Left forelimb (tissue), 1 donor: ENCODE measurements around the gene DPYSL5.

ENCODE experiments used
- DNase-seq: peaks from one replicate; pipeline ENCODE4 v3.0.0-alpha.2; 2018; ENCODE audit warnings: low spot score

Gene DPYSL5

DNA sequence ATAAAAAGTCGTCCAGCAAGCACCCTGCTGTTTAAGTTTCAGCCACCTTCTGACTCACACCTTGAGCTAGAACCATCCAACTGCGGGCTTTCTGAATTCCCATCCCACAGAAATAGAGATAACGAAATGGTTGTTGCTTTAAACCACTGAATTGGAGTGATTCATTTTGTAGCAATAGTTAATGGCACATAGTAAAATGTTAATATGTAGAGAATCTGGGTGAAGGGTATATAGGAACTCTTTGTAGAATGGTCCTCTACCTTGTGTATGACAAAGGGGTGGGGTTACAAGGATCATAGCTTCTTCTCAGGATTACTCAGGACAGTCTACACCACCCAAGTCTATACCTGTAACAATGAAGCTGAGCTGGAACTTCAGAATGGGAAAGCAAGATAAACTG lies 120.1 kb downstream of the DPYSL5 start:
- no peak for DNase-seq

DNA sequence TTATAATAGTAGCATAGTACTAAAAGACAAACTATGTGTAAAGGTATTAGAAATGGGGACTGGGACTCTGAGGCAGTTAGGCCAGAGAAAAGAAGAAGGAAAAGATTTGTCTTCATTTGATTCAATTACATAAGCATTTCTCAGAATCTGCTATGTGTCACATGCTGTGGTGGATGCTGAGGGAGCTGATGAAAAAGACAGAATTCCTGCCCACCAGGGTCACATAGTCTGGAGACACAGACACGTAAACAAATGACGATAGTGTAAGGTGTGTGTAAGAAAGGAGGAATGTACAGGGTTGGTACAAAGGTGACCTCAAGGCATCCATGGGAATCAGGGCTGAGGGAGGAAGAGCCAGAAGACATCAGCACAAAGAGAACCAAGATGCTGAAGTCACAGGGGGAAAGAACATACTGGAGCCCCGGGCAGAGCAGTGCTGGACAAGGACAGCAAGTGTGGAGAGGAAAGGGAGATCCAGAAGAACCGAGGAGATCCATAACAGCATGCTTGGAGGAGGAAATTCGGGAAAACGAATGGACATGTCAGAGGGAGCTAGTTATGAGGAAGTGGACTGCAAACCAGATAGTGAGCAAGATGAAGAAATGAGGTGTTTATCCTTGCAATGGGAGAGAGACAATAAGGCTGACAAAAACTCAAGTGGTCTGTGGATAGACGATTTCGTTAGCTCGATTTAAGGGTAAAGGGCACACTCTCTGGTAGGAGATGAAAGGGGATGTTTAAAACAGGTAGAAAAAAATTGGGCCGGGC lies 121.3 kb downstream of the DPYSL5 start:
- DNase-seq = no peak

GRCh38 chr2:26970244-26970927 lies 122.5 kb downstream of the DPYSL5 start, which contains the start of gene MAPRE3:
Gene MAPRE3, plus strand, starts transcription at chr2:26970637. Its CDS starts 51,582 bp downstream, at chr2:27022219.
- DNase-seq = peak; percentile 87

DNA sequence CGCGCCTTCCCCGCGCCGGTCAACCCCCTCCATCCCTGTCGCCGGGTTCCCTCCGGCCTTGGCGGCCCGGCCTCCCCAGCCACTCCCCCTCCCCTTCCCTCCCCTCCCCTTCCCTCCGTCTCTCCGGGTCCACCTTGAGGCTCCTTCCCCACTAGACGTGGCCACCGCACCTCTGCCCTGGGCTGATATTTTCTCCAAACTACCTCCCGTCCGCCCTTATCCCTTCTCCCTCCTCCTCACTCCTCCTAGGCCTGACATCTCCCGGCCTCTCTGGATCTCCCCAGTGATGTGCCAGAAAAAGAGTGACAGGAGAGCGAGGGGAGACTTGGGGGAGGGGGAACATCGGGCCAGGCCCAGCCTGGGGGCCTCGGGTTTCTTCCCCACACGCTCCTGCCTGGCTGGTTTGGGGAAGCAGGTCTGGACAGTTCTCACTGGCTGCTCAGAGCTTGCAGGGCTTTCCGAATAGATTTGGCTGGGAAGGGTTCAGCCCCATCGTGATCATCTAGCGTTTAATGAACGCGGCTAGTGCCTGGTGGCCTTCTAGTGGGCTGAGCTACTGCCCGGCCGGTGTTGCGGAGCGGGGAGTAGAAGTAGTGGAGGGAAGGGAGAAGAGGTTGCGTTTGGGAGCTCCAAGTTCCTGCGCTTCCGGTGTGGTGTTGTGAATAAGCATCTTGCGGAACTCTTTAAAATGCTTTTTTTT lies 123.1 kb downstream of the DPYSL5 start:
- DNase-seq = no peak

DNA sequence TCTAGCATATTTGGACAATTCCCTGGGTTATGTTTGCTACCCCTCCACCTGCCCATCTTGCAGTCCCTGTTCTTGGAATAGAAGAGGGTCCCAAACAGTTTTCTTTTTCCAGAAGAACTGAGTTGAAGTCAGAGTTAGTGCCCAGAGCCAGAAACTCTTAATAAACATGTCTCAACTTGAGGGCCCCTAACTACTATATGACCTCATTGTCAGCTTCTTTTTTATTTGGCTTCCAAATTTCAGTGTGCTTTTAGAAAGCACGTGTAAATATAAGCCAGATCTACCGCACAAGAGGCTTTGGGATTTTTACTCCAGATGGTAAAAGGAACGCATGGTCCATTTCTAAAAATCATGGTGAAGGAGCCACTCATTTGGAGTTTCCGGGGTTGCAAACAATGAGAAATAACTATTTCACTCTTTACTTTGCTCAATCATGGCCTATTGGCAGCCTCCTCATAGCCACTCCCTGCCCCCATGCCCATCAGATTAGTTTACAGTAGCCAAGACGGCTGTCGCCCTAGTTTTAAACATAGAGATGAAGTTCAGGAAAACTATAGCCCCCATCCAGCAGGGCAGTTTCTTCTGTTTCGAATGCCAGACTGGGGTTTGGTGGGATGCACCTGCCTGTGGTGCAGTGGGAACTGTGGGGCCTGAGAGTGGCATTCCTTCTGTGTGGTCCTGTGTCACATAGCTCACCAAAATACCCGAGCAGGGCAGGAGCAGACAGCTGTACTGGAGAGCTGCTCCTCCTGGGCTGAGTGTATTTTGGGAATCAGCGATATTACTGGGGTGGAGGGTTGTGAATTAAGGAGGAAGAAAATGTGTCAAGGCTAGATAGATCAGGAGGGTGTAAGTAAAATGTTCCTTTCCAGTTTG lies 124.2 kb downstream of the DPYSL5 start:
- DNase-seq = no peak

DNA sequence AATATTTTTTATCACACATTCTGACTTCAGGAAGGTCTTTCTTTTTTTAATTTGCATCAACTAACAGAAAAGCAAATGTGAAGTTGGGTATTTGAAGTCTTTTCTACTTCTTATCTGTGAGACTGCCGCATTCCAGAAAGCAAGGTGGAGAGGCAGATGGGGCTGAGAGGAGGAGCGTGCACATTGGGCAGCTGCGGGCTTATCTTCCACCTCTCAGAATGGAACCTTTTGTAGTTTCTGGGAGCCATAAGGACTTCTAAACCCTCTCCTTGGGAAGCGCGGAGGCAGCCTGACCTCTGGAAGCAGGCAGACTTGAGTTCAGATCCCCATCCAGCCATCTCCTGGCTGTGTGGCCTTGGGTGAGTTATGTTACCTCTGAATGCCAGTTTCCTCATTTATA lies 126.4 kb downstream of the DPYSL5 start:
- DNase-seq = no peak

DNA sequence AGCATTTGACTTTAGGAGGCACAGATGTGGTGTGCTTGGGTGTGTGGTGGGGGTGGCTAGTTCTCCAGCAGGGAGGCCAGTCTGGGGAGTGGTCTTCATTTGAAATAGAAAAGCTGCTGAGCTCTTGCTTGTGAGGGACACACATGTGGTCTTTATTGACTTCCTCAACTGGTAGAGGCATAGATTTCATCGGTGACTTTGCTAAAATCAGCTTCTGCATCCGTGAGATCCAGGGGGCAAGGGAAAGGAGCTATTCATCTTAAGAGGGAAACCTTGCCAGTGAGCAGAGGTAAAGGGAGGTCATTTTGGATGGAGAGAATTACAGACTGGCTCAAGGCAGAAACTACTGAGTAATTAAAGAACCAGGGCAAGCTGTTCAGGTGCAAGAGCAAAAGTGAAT lies 127.2 kb downstream of the DPYSL5 start:
- no peak for DNase-seq

DNA sequence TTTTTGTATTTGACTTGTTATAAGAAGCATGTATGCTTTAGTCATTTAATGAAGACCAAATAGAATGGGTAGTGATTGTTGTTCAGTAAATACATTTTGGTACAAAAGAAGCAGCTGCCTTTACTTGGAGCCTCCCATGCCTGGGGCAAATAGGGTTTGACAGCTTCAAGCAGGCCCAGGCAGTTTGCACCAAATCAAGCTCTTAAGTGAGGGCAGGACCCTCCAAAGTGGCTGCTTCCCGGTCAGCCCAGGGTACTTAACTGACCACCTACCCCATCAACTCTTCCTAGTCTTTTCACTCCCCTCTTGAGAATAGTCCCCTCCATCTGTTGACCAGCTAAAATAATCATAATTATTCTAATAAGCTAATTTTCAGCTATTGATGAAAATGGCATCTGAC lies 127.7 kb downstream of the DPYSL5 start:
- no peak for DNase-seq

DNA sequence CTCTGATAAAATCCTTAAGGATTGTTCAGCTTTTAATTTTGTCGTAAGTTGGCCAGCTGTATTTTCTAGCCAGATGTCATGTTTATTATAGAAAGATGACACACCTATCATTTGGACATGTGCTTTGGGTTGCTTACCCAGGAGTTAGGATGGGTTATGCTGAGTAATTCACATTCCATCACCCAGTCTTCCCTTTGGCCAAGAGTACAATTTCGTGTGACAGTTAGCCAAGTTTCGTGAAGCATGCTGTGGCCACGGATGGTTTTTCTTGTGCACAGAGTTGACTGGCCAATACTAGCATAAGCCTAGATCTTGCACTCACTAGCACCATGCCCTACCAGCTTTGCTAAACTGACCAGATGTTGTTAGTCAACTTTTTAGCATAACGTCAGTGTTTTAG lies 128.3 kb downstream of the DPYSL5 start:
- DNase-seq = no peak

GRCh38 chr2:26977012-26977411 lies 129.1 kb downstream of the DPYSL5 start:
- no peak for DNase-seq

- DNase-seq = no peak
Observed at GRCh38 chr2:26978061-26978596, 130.2 kb downstream of the DPYSL5 start.

DNA sequence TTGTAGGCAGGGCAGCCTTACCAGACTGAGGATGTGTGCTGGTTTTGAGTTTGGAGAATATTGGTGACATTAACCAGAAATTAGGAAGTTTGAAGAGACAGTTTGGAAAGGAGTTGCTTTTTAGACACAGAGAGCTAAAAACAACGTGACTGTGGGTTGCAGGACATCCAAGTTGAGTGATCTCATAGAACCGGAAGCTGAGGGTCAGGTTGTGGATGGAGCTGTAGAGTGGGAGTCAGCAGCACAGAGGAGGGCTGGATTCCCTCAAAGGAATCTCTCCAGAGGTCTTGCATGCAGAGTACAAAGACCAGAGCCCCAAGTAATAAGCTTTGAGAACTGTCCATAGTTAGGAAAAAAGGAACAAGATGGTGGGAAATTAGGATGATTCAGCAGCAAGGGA lies 131.8 kb downstream of the DPYSL5 start:
- DNase-seq = no peak

- DNase-seq = no peak
Observed at GRCh38 chr2:26980971-26981370, 133.0 kb downstream of the DPYSL5 start.

- DNase-seq = no peak
Observed at GRCh38 chr2:26982102-26982742, 134.3 kb downstream of the DPYSL5 start.

DNA sequence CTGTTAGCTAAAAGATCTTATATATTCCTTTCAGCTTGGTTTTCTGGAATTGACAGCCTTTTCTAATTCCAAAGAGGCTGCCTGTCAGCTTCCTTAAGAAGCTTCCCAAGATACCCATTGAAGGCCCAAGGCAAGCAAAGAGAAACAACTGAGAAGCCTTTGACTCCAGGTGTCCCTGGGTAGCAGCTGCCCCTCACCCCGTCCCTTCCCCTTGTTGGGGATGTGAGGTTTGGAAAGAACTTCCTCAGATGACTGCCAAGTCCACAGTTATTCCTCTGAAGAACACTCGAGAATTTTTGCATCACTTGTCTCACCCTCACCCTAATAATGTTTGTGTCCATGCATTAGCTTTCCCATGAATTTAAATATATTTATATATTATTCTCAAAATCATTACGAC lies 135.8 kb downstream of the DPYSL5 start:
- DNase-seq = no peak

- DNase-seq = no peak
Observed at GRCh38 chr2:26985807-26986206, 137.9 kb downstream of the DPYSL5 start.

- DNase-seq = no peak
Observed at GRCh38 chr2:26986576-26986975, 138.6 kb downstream of the DPYSL5 start.

GRCh38 chr2:26988058-26988860 lies 140.3 kb downstream of the DPYSL5 start:
- no peak for DNase-seq

DNA sequence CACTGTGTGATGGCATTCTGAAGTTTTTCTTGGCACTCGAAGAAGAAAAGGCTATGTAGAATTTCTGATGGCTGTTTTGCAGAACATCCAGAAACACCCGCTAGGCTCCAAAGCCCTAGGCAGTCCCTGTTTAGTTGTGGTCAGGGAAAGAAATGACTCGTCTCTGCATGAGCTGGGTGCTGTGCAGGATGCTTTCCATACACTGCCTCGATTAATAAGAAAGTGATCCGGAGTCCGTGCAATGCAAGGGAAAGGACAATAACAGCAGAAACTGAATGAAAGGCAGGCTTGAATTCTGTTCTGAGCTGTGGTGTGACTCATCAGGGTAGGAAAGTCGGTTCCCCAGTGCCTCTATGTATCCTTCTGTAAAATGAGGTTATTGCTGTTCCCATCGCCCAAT lies 141.2 kb downstream of the DPYSL5 start:
- no peak for DNase-seq

- DNase-seq = no peak
Observed at GRCh38 chr2:26991717-26992116, 143.8 kb downstream of the DPYSL5 start.
